ENCODE data around the gene EIF3D.

DNA sequence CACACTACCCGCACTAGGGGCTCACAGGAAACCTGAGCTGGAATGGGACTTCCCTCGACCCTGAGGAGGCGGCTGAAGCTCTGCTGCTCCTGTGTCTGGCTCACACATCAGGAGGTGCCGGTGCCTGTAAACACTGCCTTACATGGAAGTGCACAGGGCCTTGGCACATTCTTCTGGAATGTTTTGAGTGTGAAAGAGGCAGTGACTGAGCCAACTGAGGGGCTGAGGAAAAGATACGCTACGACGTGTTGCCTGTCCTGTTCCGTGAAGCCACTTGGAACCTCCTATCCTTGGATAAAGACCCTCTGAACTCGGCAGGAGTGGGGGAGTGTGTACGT lies 58.0 kb downstream of the EIF3D start:
- TF ChIP-seq, protein P1, sequence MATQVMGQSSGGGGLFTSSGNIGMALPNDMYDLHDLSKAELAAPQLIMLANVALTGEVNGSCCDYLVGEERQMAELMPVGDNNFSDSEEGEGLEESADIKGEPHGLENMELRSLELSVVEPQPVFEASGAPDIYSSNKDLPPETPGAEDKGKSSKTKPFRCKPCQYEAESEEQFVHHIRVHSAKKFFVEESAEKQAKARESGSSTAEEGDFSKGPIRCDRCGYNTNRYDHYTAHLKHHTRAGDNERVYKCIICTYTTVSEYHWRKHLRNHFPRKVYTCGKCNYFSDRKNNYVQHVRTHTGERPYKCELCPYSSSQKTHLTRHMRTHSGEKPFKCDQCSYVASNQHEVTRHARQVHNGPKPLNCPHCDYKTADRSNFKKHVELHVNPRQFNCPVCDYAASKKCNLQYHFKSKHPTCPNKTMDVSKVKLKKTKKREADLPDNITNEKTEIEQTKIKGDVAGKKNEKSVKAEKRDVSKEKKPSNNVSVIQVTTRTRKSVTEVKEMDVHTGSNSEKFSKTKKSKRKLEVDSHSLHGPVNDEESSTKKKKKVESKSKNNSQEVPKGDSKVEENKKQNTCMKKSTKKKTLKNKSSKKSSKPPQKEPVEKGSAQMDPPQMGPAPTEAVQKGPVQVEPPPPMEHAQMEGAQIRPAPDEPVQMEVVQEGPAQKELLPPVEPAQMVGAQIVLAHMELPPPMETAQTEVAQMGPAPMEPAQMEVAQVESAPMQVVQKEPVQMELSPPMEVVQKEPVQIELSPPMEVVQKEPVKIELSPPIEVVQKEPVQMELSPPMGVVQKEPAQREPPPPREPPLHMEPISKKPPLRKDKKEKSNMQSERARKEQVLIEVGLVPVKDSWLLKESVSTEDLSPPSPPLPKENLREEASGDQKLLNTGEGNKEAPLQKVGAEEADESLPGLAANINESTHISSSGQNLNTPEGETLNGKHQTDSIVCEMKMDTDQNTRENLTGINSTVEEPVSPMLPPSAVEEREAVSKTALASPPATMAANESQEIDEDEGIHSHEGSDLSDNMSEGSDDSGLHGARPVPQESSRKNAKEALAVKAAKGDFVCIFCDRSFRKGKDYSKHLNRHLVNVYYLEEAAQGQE (IDR thresholded peaks at IDR 0.05; ENCODE audit: insufficient read depth in 1 of 2, low read depth in 2 of 2, low read length in 1 of 2), result no peak
- TF ChIP-seq, protein P2, sequence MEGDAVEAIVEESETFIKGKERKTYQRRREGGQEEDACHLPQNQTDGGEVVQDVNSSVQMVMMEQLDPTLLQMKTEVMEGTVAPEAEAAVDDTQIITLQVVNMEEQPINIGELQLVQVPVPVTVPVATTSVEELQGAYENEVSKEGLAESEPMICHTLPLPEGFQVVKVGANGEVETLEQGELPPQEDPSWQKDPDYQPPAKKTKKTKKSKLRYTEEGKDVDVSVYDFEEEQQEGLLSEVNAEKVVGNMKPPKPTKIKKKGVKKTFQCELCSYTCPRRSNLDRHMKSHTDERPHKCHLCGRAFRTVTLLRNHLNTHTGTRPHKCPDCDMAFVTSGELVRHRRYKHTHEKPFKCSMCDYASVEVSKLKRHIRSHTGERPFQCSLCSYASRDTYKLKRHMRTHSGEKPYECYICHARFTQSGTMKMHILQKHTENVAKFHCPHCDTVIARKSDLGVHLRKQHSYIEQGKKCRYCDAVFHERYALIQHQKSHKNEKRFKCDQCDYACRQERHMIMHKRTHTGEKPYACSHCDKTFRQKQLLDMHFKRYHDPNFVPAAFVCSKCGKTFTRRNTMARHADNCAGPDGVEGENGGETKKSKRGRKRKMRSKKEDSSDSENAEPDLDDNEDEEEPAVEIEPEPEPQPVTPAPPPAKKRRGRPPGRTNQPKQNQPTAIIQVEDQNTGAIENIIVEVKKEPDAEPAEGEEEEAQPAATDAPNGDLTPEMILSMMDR (IDR thresholded peaks at IDR 0.05), result no peak
- TF ChIP-seq TCF7L2 (IDR thresholded peaks at IDR 0.05; ENCODE audit: low read depth, low read length), result no peak
- no peak for TF ChIP-seq POLR2AphosphoS5 (IDR thresholded peaks at IDR 0.05; ENCODE audit: low read depth, low read length)

Measured in Panc1 (cell line).